GM23338 (cell line): ENCODE data around the gene RAB3GAP1. TPM values are rescaled to one million over a fixed set of nuclear protein-coding genes. Genes with fewer than 3 reads are reported as not detected.

Source experiments
- ATAC-seq: fragments of 200-7000 bp; cut with Tn5 transposase; 3 replicates; pipeline ENCODE4 v1.9.1; 2020
- DNase-seq: peaks from one replicate; pipeline ENCODE4 v3.0.0-alpha.2; 2015; ENCODE audit warnings: low spot score
- H2AFZ ChIP-seq: fragments of 200-600 bp; sonication (generic); 2 replicates; pipeline ENCODE4 v1.8.0; 2016; ENCODE audit warnings: antibody characterized with exemption, mild to moderate bottlenecking, moderate library complexity
- H3F3A ChIP-seq: fragments of 200-600 bp; sonication (generic); replicated peaks from 2 replicates; pipeline ENCODE4 v1.8.0; 2017; ENCODE audit warnings: antibody characterized with exemption, mixed run types, low read depth
- H3K27ac ChIP-seq: fragments of 200-600 bp; sonication (generic); 2 replicates; pipeline ENCODE4 v1.6.1; 2016; ENCODE audit warnings: low read depth
- H3K27me3 ChIP-seq: fragments of 200-600 bp; sonication (generic); 2 replicates; pipeline ENCODE4 v1.8.0; 2016; ENCODE audit warnings: mild to moderate bottlenecking, mixed run types, moderate library complexity; ENCODE audit not compliant: insufficient read depth
- H3K36me3 ChIP-seq: fragments of 200-600 bp; sonication (generic); 2 replicates; pipeline ENCODE4 v1.8.0; 2016; ENCODE audit warnings: mild to moderate bottlenecking; ENCODE audit not compliant: insufficient read depth
- H3K4me1 ChIP-seq: fragments of 200-600 bp; sonication (generic); 2 replicates; pipeline ENCODE4 v1.8.0; 2016; ENCODE audit warnings: mild to moderate bottlenecking, moderate library complexity; ENCODE audit not compliant: insufficient read depth
- H3K4me2 ChIP-seq: fragments of 200-600 bp; sonication (generic); 2 replicates; pipeline ENCODE4 v1.7.1; 2017; ENCODE audit warnings: mixed run types
- H3K4me3 ChIP-seq: fragments of 200-600 bp; sonication (generic); 2 replicates; pipeline ENCODE4 v1.6.1; 2016; ENCODE audit warnings: mixed run types
- H3K79me2 ChIP-seq: fragments of 200-600 bp; sonication (generic); replicated peaks from 2 replicates; pipeline ENCODE4 v1.8.0; 2017; ENCODE audit warnings: mild to moderate bottlenecking; ENCODE audit not compliant: insufficient read depth
- H3K9me2 ChIP-seq: fragments of 200-600 bp; sonication (generic); 2 replicates; pipeline ENCODE4 v1.8.0; 2017; ENCODE audit not compliant: insufficient read depth
- H4K20me1 ChIP-seq: fragments of 200-600 bp; sonication (generic); replicated peaks from 2 replicates; pipeline ENCODE4 v1.8.0; 2017; ENCODE audit warnings: mild to moderate bottlenecking; ENCODE audit not compliant: insufficient read depth
- H3K27ac Mint-ChIP-seq: 2 replicates; pipeline ENCODE4 v1.8.0; 2020; ENCODE audit warnings: inconsistent platforms, mild to moderate bottlenecking, moderate library complexity, mixed read lengths
- H3K27me3 Mint-ChIP-seq: 3 replicates; pipeline ENCODE4 v1.8.0; 2022; ENCODE audit warnings: low read depth, mild to moderate bottlenecking, moderate library complexity, mixed read lengths, inconsistent platforms; ENCODE audit not compliant: insufficient read depth, poor library complexity
- H3K36me3 Mint-ChIP-seq: 3 replicates; pipeline ENCODE4 v1.8.0; 2021; ENCODE audit warnings: low read depth, mild to moderate bottlenecking, inconsistent platforms, moderate library complexity, mixed read lengths
- H3K4me1 Mint-ChIP-seq: 3 replicates; pipeline ENCODE4 v1.8.0; 2020; ENCODE audit warnings: mild to moderate bottlenecking, inconsistent platforms, mixed read lengths
- H3K4me3 Mint-ChIP-seq: 3 replicates; pipeline ENCODE4 v1.8.0; 2021; ENCODE audit warnings: moderate library complexity, mild to moderate bottlenecking, inconsistent platforms, mixed read lengths
- H3K9me3 Mint-ChIP-seq: 3 replicates; pipeline ENCODE4 v1.8.0; 2020; ENCODE audit warnings: moderate library complexity, mild to moderate bottlenecking, inconsistent platforms, mixed read lengths
- CREB1 ChIP-seq: fragments of 250-450 bp; sonication (Bioruptor Pico); IDR thresholded peaks from 2 replicates; pipeline ENCODE4 v1.5.0; 2020; ENCODE audit warnings: low read depth, mild to moderate bottlenecking, moderate library complexity
- EZH2 ChIP-seq: fragments of 200-600 bp; sonication (generic); IDR thresholded peaks from one replicate; pipeline ENCODE4 v1.8.0; 2017; ENCODE audit warnings: antibody characterized with exemption, mild to moderate bottlenecking, low read depth; ENCODE audit not compliant: unreplicated experiment
- EZH2phosphoT487 ChIP-seq: fragments of 200-600 bp; sonication (generic); IDR thresholded peaks from one replicate; pipeline ENCODE4 v1.8.1; 2018; ENCODE audit warnings: antibody characterized with exemption; ENCODE audit not compliant: unreplicated experiment
- JUNB ChIP-seq: IDR thresholded peaks from one replicate; pipeline ENCODE4 v1.6.1; 2016; ENCODE audit warnings: antibody characterized with exemption; ENCODE audit not compliant: unreplicated experiment
- POLR2AphosphoS5 ChIP-seq: IDR thresholded peaks from 2 replicates; pipeline ENCODE4 v1.6.1; 2016; ENCODE audit warnings: antibody characterized with exemption, low read depth
- REST ChIP-seq: IDR thresholded peaks from one replicate; pipeline ENCODE4 v1.6.1; 2018; ENCODE audit warnings: antibody characterized with exemption; ENCODE audit not compliant: unreplicated experiment
- ZNF114 ChIP-seq: fragments of 250-450 bp; sonication (Bioruptor Pico); IDR thresholded peaks from 2 replicates; pipeline ENCODE4 v1.5.0; 2020; ENCODE audit warnings: mild to moderate bottlenecking, moderate library complexity
- polyA plus RNA-seq: library from polyadenylated mRNA; unstranded; fragments of >200 nt; fragmentation: Nextera tagmentation; extraction: Ambion mirVana; gene quantifications from 2 replicates; pipeline ENCODE4 v1.2.1, GENCODE V29; 2016
- total RNA-seq: library from RNA; depleted of rRNA; stranded (reverse); fragments of >200 nt; shearing (Covaris generic); gene quantifications from 2 replicates; pipeline ENCODE4 v1.2.3, GENCODE V29; 2014
- TF ChIP-seq, protein P1 (sequence below): fragments of 250-450 bp; sonication (Bioruptor Pico); IDR thresholded peaks from 2 replicates; pipeline ENCODE4 v1.5.0; 2020; ENCODE audit warnings: mild to moderate bottlenecking, moderate library complexity
- TF ChIP-seq, protein P2 (sequence below): IDR thresholded peaks from 2 replicates; pipeline ENCODE4 v1.6.1; 2016; ENCODE audit warnings: antibody characterized with exemption
- TF ChIP-seq, protein P3 (sequence below), 2 experiments: fragments of 200-600 bp in 1 of 2; sonication (generic) in 1 of 2; conservative IDR thresholded peaks; 2 replicates each; pipeline versions ENCODE4 v1.5.1 to v1.6.1; 2016 to 2017; ENCODE audit warnings: antibody characterized with exemption in 2 of 2, low read depth in 2 of 2, mild to moderate bottlenecking in 2 of 2, moderate library complexity in 1 of 2

RAB3GAP1 gene
- total and polyA plus RNA-seq, 2 experiments from 2014 or later = 22.5 to 40.4 TPM

GRCh38 chr2:135095591-135095990 lies 43.5 kb downstream of the RAB3GAP1 start:
- H3K36me3 ChIP-seq = no peaks in the 10 kb centered on the region
- no peaks in the 10 kb centered on the region for H3K9me3 Mint-ChIP-seq
- H3K9me2 ChIP-seq = no peaks in the 10 kb centered on the region
- H2AFZ ChIP-seq = no peak overlapping the region
- no peaks in the 10 kb centered on the region for H3K4me1 Mint-ChIP-seq
- no peak overlapping the region for H3K27ac Mint-ChIP-seq
- no peaks in the 10 kb centered on the region for H3K27me3 ChIP-seq
- H3K4me2 ChIP-seq = no peak overlapping the region
- H4K20me1 ChIP-seq = no peaks in the 10 kb centered on the region
- TF ChIP-seq, protein P1, sequence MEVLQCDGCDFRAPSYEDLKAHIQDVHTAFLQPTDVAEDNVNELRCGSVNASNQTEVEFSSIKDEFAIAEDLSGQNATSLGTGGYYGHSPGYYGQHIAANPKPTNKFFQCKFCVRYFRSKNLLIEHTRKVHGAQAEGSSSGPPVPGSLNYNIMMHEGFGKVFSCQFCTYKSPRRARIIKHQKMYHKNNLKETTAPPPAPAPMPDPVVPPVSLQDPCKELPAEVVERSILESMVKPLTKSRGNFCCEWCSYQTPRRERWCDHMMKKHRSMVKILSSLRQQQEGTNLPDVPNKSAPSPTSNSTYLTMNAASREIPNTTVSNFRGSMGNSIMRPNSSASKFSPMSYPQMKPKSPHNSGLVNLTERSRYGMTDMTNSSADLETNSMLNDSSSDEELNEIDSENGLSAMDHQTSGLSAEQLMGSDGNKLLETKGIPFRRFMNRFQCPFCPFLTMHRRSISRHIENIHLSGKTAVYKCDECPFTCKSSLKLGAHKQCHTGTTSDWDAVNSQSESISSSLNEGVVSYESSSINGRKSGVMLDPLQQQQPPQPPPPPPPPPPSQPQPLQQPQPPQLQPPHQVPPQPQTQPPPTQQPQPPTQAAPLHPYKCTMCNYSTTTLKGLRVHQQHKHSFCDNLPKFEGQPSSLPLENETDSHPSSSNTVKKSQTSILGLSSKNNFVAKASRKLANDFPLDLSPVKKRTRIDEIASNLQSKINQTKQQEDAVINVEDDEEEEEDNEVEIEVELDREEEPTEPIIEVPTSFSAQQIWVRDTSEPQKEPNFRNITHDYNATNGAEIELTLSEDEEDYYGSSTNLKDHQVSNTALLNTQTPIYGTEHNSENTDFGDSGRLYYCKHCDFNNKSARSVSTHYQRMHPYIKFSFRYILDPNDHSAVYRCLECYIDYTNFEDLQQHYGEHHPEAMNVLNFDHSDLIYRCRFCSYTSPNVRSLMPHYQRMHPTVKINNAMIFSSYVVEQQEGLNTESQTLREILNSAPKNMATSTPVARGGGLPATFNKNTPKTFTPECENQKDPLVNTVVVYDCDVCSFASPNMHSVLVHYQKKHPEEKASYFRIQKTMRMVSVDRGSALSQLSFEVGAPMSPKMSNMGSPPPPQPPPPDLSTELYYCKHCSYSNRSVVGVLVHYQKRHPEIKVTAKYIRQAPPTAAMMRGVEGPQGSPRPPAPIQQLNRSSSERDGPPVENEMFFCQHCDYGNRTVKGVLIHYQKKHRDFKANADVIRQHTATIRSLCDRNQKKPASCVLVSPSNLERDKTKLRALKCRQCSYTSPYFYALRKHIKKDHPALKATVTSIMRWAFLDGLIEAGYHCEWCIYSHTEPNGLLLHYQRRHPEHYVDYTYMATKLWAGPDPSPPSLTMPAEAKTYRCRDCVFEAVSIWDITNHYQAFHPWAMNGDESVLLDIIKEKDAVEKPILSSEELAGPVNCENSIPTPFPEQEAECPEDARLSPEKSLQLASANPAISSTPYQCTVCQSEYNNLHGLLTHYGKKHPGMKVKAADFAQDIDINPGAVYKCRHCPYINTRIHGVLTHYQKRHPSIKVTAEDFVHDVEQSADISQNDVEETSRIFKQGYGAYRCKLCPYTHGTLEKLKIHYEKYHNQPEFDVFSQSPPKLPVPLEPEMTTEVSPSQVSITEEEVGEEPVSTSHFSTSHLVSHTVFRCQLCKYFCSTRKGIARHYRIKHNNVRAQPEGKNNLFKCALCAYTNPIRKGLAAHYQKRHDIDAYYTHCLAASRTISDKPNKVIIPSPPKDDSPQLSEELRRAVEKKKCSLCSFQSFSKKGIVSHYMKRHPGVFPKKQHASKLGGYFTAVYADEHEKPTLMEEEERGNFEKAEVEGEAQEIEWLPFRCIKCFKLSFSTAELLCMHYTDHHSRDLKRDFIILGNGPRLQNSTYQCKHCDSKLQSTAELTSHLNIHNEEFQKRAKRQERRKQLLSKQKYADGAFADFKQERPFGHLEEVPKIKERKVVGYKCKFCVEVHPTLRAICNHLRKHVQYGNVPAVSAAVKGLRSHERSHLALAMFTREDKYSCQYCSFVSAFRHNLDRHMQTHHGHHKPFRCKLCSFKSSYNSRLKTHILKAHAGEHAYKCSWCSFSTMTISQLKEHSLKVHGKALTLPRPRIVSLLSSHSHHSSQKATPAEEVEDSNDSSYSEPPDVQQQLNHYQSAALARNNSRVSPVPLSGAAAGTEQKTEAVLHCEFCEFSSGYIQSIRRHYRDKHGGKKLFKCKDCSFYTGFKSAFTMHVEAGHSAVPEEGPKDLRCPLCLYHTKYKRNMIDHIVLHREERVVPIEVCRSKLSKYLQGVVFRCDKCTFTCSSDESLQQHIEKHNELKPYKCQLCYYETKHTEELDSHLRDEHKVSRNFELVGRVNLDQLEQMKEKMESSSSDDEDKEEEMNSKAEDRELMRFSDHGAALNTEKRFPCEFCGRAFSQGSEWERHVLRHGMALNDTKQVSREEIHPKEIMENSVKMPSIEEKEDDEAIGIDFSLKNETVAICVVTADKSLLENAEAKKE (CRISPR knock-in tag) = no peak
- TF ChIP-seq JUNB (no peak), ZNF114 (no peak), POLR2AphosphoS5 (no peak), CREB1 (no peak), REST (no peak), EZH2 (no peak), EZH2phosphoT487 (no peak)
- TF ChIP-seq, protein P2, sequence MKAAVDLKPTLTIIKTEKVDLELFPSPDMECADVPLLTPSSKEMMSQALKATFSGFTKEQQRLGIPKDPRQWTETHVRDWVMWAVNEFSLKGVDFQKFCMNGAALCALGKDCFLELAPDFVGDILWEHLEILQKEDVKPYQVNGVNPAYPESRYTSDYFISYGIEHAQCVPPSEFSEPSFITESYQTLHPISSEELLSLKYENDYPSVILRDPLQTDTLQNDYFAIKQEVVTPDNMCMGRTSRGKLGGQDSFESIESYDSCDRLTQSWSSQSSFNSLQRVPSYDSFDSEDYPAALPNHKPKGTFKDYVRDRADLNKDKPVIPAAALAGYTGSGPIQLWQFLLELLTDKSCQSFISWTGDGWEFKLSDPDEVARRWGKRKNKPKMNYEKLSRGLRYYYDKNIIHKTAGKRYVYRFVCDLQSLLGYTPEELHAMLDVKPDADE = no peak
- TF ChIP-seq, protein P3, sequence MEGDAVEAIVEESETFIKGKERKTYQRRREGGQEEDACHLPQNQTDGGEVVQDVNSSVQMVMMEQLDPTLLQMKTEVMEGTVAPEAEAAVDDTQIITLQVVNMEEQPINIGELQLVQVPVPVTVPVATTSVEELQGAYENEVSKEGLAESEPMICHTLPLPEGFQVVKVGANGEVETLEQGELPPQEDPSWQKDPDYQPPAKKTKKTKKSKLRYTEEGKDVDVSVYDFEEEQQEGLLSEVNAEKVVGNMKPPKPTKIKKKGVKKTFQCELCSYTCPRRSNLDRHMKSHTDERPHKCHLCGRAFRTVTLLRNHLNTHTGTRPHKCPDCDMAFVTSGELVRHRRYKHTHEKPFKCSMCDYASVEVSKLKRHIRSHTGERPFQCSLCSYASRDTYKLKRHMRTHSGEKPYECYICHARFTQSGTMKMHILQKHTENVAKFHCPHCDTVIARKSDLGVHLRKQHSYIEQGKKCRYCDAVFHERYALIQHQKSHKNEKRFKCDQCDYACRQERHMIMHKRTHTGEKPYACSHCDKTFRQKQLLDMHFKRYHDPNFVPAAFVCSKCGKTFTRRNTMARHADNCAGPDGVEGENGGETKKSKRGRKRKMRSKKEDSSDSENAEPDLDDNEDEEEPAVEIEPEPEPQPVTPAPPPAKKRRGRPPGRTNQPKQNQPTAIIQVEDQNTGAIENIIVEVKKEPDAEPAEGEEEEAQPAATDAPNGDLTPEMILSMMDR (conservative IDR thresholded peaks at IDR 0.05; ENCODE audit: low read depth in 2 of 2) = no peak
- peaks cover 6% of the 10 kb centered on the region; the same call in 2 of the 3 replicates for H3K36me3 Mint-ChIP-seq
- H3K79me2 ChIP-seq = 0 out of 2 replicates have a peak, but pooled peaks cover 5% of the 10 kb centered on the region
- no peaks in the 10 kb centered on the region for H3F3A ChIP-seq
- no peaks in the 10 kb centered on the region for H3K27me3 Mint-ChIP-seq
- H3K4me3 ChIP-seq = no peak overlapping the region
- H3K27ac ChIP-seq = no peak overlapping the region
- H3K4me3 Mint-ChIP-seq = no peak overlapping the region
- no peak for DNase-seq
- H3K4me1 ChIP-seq = no peaks in the 10 kb centered on the region
- no peak for ATAC-seq
